ENCODE data around the gene MTCH1.

MTCH1 gene

DNA sequence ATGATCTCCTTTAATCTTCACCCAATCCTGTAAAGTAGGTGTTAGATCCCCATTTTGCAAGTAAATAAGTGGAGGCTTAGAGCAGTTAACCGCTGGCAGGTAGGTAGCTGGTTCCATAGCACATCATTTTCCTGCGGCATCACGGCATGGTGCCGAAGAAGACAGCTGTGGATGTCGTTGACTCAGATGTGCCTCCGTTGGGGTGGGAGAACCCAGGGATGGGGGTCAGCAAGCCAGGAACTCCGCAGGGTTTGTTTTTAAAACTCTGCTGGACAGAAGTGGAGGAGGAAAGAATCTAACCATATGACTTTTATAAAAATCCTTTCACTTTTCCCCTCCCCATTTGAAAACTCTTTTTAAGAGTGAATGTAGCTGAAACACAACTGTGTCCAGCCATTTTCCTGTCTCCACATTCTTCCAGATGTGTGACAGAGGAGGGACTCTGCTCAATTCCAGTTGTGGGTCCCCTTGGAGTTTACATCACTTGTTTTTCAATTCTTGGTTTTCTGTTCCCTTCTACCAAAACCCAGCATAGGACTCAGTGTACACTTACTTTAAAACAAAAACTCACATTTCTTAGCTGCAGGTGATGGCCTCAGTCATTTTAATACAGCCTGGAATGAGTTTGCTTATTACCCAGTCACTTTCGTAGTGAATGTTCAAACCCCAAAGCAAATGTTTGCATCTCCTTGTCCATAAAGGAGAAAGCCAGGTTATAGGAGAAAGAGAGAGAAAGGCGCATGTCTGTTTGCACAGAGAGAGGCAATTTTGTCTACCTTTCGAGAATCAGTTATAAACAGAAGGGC is 59.1 kb downstream of the MTCH1 start:
- no peak for DNase-seq (ENCODE audit: low spot score)

DNA sequence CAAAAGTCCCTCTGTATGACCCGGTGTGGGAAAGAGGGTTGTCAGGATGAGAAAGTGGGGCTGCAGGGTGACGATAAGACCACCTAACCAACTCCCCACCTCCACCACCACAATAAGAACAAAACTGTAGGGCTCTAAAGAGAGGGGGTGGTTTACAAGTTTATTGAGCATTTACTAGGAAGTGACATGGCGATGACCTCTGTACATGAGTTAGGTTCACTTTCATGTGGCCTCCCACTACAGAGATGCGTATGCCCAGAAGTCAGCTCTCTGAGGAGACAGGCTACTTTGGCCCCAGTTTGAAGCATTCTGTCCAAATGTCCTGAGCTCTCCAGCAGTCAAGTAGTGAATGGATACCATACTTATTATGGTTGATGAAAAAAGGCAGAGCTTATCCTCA is 60.2 kb downstream of the MTCH1 start:
- no peak for DNase-seq (ENCODE audit: low spot score)

DNA sequence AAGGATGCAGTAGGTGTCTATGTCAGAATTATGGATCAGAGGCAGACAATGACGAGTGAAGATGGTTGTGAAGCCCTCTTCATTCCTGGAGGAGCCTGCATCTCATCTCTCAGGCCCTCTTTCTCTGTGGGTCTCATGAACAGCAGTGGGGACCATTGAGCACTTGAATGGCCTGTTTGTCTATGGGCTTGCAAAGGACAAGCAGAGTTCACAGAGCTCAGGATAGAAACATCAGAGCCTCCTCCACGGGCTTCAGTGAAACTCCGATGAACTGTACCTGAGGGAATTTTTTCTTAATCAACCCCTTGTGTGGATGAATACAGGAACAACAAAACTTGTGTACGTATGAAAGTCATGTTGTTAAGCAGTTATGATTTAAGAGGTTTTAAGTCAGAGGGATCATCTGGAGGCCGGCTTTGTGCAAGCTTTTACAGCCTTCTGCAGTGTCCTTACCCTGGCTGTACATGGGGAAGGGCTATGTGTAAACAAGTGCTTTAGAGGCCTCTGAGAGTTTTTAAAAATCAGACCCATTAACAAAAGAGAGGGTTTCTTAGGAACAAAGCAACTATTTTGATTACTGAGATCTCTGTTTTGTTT is 61.1 kb downstream of the MTCH1 start:
- DNase-seq (ENCODE audit: low spot score): no peak

DNA sequence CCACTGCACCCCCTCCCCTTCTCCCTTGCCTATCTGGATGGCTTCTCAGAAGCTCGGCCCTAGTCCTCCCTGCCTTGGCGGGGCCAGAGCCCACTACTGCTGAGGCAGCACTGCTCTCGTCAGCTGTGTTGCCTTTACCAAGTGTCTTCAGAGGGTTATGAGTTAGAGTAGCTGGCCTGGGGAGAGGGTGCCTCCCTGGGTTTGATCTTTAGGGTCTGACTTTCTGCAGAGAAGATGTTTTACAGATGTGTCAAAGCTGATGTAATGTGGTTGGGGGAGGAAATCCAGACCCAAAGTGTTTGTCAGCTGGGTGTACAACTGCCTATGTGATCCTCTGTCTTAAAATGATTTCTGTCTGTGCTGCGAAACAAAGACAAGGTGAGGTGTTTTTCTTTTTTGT is 61.9 kb downstream of the MTCH1 start:
- DNase-seq (ENCODE audit: low spot score): no peak

DNA sequence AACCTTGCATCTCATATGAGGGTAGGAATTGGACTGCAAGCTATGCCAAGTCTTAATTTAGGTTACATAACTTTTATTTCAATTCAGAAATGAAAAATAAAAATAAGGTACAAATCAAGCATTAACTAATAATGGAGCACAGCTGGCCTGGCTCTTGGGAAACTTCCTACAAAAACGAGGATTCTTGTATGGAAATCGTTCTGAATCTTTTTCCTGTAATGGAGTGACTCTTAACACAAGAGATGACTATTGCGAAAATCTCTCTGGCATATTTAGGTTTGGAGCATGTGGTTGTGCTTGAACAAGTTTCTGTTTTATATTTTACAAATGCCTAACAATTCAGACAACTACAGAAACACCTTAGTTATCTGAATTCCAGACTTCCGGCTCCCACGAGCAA is 65.5 kb downstream of the MTCH1 start:
- DNase-seq (ENCODE audit: low spot score): no peak

DNA sequence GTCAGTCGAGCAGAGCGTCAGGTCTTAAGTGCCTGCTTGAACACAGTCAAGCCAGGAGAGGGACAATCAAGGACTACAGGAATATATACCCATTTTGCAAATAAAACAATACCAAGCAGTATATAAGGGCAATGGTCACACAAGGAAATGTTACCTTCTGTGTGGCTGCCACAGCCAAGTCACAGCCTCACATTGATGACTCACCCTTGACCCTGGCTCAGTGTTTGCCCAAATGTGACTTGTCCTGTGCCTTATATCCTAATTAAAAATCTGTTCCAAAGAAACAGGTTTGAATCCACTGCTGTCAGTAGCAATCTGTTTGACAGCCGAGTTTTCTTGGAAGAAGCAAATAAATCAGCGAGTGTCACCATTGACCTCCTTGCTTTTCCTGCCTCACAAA is 65.9 kb downstream of the MTCH1 start:
- DNase-seq (ENCODE audit: low spot score): no peak

All from D341Med (cell line).